Fibroblast of skin of left biceps (primary cell): Measurements from ENCODE around the gene AGAP1.

Experiments used
- DNase-seq, 2 experiments: peaks; one replicate each; pipeline ENCODE4 v3.0.0-alpha.2; 2013; ENCODE audit warnings: low read depth in 2 of 2

AGAP1 gene

DNA sequence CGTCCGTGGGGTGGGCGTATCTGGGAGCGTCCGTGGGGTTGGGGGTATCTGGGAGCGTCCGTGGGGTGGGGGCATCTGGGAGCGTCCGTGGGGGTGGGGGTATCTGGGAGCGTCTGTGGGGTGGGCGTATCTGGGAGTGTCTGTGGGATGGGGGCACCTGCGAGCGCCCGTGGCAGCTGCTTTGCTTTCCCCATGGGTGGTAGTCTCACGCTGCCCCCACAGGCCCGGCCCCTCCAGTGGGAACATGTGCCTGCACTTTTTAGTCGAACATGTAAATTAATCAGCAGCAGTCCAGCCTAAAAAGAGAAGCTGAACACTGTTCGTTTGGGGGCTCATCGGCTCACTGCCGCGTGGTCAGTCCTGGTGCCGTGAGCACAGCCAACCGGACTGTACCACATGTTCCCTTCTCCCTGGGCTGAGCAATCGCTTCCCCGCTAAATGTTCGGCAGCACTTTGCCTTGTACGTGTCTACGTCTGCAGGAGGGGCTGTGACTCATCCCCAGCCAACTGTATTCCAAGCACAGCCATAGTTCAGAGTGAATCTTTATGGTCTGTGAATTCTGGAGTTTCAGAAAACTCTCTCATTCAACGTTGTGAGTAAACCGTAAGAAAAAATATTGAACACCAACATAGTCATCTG, 271.5 kb downstream of the AGAP1 start:
- no peak for DNase-seq

DNA sequence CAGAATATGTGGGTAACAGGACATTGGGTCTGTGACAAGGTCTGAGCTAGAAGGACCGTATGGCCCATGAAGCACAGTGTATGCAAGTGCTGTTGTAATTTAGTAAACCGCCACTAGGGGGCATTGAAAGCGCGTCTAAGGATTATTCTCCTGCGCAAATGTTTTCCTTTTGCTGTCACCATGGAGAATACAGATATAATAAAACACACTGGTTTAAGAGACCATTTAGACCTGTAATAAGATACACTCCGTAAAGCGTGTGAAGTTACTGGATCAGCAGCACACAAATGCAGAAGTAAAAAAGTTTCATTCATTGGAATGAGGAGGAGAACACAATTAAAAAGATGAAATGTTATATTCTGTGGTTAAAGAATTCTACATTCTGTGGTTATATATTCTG, 272.4 kb downstream of the AGAP1 start:
- peak; percentile 39 to 49 for DNase-seq

DNA sequence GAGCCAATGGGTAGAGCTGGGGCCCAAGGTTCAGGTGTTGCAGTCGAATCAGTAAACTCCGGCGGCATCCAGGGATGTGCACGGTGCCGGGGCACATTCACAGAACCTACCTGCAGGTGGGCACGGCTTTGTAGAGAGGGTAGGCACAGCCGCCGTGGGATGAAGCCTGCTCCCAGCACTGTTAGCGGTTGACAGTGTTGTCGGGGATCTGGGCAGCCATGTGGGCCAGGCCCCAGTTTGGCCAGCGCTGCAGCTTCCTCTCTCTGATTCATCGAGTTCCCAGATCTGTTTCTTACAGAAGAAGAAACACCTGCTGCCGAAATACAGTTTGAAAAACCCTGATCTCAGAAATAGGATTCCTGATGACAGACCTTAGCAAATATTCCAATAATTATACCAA, 274.8 kb downstream of the AGAP1 start:
- DNase-seq: no peak

DNA sequence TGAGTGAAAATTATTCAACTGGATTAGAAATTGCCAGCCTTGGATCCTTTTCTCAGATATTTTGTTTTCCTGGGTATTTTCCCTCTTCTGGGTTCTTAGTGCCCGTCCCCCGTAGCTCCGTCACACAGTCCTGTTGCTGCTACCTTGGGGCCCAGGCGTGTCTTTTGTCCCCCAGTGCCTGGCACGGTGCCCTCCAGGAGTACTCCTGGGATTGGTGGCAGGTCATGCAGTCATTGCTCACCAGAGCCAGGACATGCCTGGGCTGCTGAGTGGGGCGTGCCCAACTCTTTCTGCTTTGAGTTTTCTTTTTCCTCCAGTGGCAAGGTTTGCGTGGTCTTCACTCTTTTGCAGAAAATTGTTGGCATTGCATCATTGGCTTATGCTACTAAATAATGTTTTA, 275.2 kb downstream of the AGAP1 start:
- DNase-seq: no peak

DNA sequence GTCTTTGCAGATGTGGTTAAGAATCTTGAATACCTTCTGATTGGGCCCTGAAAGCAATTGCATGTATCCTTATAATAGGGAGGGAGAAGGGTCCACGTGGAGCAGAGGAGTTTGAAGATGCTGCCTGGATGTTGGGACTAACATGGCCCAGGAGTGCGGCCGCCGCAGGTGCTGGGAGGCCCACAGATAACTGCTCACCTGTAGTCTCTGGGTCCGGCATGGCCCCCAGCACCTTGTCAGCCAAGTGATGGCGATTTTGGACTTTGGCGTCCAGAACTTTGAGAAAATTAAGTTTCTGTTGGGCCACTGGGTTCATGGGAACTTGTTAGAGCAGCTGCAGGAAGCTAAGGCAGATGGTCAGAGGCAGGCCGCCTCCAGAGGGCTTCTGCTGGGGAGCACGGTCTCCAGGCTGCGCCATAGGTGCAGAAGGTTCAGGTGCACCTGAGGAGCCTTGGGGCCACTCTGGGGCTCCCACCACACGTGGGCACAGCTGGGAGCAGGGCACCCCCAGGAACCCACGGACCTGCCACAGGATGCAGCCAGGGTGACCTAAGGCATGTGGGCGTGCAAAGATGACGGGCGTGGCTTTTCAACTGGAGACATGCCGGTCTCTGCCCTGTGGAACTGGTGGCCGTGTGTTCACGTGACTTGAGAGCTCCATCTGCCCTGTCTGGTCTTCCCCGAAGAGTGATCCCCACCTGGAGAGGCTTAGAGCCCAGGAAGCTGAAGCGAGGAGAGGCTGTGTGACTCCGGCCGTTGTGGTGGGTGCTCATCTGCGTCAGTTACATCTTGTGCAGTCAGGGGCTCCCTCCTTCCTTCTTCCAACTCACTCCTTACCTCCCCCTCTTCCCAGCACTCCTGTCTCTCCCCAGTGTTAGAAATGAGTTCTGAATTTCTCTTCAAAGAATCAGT, 277.3 kb downstream of the AGAP1 start:
- no peak for DNase-seq

DNA sequence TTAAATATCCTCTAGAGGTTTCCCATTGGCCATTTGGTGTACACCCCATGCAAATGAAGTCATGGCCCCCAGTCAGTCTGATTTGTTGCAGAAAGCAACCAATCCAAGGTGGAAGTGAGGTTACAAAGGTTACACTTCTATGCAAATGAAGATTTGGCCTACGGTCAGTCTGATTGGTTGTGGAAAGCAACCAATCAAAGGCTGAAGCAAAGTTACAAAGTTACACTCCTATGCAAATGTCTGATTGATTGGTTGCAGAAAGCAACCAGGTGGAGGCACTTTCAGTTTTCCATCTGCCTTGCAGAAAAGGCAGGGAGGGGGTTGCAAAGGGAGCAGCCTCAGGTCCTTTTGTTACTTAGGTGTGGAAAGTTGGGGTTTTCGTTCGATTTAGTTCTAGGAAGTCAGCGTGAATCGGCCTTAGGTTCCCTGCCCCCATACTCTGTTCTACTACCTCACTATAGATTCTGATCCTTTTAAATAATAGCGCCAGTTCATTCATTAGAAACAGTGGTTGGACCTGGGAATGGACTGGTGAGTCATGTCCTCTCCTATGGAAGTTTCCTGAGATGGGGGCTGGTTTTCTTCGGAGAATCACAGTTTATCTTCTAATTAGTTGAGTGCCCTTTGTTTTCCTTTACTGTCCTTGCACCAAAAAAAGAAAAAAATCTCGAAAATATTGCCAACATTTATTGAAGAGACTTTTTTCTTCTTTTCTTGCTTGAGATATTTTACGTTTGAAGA, 279.5 kb downstream of the AGAP1 start:
- DNase-seq: no peak

DNA sequence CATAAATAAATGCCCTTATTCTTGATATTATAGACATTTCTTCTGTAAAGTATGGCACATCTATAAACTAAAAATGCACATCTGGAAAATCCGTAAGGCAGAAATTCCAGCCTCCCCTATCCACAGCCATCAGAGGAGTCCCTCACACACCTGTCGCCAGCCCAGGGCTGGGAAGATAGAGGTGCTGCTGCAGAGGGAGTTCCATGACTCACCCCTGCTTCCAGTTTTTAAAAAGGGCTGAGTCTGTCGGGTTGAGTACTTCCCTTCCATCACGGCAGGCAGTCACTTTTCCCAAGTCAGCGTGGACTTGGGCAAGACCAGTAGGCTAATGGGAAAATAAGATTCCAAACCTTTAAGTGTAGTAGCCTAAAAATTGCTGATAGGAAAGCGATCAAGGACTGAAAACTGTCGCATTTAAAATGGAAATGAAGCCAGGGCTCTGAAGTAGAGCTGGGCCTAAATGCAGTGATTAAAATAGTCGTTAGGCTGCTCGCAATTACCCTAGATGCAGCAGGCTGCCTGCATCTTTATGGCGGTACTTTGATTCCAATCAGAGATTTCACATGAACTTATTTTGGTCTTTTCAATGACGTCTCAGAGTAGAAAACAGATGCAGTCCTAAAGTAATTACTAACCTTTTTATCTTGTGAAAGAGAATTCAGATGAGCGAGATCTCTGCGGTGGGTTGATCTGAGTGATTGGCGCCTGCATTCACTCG, 280.5 kb downstream of the AGAP1 start:
- DNase-seq: no peak

DNA sequence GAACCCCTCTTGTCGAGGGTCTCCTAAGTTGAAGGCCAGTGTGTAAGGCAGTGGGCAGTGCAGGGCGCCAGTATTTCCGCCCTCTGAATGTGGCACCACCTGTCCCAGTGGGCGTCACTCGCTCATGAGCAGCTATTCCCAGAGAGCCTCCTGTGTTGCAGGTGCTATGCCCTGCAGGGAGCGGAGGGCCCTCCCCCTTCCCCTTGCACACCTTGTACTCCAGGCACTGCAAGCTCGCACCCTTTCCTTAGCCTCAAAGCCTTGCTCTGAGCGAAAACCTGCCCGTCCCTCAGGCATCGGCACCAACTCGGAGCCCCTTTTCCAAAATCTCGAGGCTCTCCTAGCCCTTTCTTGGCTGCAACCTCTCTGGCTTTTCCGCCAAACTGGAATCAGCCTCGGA, 282.7 kb downstream of the AGAP1 start:
- no peak for DNase-seq

DNA sequence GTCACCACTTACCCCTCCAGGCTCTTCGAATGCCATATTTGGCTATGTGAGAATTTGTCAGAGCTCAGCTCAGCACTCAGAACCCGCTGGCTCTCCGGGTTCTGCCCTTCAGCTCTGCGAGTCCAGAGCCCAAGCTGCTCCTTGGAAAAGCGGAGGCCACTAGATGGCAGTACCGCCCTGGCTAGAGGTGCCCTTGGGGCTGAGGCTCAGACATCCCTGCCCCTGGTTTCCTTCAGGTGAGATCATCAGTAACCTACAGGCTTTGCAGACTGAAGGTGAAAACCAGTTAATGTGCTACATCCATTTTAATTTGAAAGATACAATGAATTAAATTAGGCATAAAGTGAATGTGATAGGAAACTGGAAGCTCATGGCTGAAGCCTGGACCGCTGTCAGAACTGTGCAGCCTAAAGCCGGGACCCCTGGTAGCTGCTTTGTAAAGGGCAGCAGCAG, 285.6 kb downstream of the AGAP1 start:
- peak in 1 of 2 experiments; percentile 12 for DNase-seq

DNA sequence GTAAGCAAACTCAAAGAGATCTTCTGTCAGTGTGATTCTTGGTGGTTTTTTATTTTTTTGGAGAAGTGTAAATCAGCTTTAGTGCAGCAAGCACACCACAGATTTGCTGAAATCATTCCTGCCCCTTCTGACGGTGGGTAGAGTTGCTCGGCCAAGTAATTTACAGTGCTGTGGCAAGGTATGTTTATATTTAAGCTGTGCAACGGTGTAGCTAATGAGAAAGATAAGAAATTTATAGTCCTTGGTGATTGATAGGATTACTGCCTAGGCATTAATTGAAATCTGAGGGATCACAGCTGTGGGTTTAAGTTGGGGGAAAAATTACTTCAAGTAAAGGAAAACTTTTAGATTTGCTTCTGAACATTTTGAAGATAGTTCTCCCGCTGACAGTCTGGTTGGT, 286.6 kb downstream of the AGAP1 start:
- DNase-seq: no peak

DNA sequence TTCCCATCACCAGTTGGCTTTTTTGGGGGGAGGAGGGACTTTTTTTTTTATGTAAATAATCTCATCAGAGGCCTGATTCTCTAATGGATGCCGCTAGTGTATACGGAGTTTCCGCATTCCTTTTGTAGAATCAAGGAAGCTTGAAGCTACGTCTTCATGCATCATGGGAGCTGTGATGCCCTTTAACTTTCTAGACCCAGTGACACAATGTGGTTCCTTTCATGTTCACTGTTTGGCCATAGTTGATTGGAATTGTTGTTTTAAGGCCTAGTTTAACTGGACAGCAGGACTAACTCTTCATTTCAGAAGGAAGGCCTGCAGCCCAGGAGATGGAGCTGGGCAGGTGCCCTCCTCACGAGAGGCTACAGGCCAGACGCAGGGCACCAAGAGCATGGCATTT, 287.9 kb downstream of the AGAP1 start:
- no peak for DNase-seq

DNA sequence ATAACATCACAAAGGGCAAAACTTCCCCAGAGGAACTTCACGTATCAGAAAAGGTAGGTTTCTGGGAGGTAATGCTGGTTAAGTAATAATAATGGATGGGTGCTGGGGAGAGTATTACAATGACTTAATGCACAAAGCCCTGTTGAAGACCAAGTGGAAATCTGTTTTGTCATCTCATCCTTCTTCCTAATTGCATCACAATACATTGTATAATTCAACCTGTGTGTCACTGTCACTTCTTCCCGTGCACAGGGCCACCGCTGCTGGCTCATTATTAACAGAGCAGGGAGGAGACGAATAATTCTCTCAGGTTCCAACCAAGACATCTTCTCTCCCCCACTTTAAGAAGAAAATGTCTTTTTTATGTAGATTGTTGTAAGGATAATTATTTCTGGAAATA, 290.9 kb downstream of the AGAP1 start:
- DNase-seq: no peak

DNA sequence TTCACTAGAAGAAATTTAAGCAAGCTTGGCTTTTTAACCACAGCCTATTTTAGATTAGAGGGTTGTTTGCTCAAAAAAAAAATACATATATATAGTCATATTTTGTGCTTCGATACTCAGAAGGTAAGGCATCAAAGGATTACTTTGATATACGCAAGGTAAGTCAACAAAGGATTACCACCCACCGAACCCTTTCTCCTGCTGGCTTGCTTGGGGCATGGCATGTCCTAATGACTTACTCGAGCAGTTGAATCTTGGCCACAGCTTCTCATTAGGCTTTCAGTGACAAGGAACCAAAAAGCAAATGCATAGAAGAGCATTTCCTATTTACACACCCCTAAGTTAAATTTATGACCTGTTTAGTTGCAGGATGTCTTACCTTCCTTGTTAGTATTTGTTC, 295.7 kb downstream of the AGAP1 start:
- DNase-seq: no peak

DNA sequence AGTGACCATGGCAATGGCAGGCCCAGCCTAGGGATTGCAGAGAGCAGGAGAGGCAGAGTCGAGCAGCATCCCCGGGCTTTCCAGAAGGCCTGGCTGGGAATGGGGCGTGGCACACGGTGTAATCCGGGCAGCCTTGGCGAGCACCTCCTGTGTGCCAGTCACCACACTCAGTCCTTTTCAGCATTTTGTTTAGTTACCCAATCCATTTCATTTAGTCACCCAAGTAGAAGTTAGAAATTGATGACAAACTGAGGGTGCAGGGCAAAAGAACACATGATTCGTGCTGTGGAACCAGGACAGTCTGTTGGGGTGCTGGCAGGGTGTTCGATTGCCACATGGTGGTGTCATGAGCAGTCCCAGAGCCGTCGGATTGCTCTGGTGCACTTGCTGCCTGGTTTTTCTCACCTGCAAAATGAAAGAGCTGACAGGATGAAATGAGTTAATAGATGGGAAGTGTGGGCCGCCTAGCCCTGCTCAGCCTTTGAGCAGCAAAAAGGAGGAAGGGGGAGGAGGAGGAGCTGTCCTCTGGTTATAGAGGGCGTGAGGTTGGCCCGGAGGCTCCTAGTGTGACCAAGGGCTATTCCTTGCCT, 299.4 kb downstream of the AGAP1 start:
- no peak for DNase-seq

DNA sequence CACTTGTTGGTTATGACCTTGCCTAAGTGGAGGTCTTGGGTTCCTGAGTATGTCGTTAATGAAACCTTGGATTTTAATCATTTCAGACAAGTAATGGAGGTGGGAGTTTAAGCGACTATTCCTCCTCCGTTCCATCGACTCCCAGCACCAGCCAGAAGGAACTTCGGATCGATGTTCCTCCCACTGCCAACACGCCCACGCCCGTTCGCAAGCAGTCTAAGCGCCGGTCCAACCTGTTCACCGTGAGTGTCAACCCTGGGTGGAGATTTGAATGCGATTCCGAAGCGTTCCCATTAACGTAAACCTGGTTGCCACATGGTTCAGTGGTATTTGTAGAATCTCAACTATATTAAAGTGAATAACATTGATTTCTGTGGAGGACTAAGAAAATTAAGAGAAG, 305.4 kb downstream of the AGAP1 start:
- DNase-seq: no peak

DNA sequence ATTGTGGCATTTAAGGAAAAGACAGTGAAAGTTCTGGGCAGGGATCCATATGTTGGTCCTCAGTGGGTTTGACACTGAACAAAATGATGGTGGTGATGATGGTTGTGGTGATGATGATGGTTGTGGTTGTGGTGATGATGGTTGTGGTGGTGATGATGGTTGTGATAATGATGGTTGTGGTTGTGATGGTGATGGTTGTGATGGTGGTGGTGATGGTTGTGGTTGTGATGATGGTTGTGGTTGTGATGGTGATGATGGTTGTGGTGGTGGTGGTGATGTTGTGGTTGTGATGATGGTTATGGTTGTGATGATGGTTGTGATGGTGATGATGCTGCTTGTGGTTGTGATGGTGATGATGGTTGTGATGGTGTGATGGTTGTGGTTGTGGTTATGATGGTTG, 308.7 kb downstream of the AGAP1 start:
- DNase-seq: no peak

DNA sequence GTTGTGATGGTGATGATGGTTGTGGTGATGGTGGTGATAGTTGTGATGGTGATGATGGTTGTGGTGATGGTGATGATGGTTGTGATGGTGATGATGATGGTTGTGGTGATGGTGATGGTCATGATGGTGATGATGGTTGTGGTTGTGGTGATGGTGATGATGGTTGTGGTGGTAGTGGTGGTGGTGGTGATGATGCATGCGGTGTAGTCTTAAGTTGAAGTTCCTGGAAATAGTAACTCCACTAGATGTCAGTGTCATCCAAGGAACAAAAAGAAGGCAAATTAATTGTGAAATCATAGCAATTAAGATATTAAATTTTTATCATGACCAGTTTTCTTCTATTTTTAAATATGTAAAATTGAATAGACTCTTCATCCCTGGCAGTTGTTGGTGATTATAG, 309.2 kb downstream of the AGAP1 start:
- no peak for DNase-seq

DNA sequence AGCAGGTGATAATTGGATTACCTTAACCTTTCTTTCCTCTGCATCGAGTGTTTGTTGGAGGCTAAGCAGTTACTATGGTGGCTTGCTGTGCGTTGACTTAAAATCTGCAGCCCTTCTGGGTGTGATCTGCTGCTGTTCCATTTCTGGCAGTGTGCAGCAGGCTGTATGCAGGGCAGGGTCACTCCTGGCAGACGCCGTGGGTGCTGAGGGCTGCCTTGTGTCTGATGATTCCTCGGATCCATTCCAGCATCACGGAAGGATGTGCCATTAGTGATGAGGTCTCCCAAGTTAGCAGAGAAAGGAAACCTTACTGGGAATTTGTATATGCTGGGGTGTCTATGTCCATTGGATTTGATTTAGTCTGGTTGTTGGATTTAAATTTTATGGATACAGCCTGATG, 310.8 kb downstream of the AGAP1 start:
- DNase-seq: no peak

DNA sequence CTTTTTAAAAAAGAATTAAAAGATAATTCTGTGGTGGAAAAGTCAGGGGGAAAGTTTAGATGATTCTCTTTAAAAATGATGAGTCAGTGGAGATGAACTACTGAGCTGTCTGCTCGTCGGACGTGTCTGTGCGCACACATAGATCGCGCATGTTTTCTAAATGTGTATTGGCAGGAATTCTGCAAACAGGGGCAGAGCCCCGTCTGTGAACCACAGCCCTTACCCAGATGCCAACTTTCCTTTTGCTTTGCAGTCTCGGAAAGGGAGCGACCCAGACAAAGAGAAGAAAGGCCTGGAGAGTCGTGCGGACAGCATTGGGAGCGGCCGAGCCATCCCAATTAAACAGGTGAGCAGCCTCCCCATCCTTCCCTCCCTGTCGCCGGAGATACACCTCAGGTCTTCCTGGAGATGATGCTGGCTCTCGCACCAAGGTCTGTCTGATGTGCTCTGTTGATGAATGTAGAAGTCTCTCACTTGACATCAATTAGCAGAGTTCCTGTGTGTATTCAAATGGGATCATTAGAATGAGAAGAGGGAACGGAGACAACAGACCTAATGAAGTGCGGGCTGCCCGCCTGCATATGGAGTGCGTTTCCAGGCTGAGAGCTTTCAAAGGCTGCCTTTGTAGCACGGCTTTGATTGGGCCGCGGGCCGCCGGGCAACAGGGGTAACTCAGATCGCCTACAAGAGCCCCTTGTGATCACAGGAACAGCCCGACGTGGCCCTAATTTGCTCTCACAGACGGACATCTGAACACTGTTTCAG, 313.3 kb downstream of the AGAP1 start:
- no peak for DNase-seq

DNA sequence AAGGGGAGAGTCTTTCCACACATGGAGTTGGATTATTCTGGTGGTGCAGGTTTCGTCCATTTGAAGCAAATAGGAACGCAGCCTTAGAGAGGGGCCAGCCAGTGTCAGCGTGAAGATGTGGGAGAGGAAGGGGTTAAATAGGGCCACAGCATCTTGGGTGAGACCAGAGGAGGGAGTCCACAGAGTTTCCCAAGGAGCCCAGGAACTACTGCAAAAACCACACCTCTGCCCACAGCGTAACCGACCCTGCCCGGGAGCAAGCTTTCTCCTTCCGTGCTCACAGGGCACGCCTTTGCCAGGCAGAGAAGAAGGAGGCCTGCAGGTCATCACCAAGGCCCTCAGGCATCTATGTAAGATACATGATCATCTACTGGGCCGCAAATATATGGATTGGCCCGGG, 314.5 kb downstream of the AGAP1 start:
- DNase-seq: no peak

DNA sequence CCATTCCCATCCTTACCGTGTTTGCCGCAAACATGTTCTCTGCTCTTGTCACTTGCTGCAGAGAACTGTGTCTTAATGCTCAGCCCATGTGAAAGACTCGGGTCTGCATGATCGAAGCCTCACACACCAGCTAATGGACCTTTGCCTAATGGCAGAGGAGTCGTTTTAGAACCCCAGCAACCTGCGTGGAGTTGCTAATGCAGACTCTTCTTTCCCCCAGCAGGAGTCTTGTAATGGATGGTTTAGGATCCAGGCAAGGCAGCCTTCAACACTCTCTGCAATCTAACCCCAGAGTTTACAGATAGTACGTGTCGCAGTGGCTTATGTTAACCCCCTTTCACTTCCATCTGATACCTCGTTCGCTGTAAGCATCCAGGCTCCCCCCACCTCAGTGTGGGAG, 316.4 kb downstream of the AGAP1 start:
- no peak for DNase-seq
